Measurements from ENCODE around the gene DHFR.

DNA sequence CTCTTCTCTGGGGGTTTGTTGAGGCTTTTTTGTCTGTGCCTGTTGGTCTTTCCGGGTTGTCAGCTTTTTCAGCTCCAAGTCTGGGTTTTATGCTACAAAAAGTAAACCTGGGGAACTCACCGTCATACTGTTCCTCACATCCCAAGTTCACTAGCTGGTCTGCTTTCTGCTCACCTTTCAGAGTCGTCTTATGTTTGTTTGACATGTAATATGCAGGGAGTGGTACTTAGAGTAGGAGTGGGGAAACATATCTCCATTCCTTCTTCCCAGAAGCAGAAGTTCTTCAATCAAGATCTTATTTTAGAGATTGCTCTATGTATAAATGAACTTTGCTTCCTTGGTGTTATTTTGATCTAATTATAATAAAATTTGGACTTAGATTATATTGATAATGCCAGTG is 41.7 kb upstream of the DHFR start:
- TF ChIP-seq YY1 (IDR thresholded peaks at IDR 0.05; ENCODE audit: insufficient read depth, insufficient read length) = no peak
- no peak for TF ChIP-seq SUZ12 (IDR thresholded peaks at IDR 0.05; ENCODE audit: extremely low read depth, insufficient read depth, insufficient read length)
- TF ChIP-seq ZNF274 (IDR thresholded peaks at IDR 0.05; ENCODE audit: low read depth, low read length) = no peak
